Left ventricle myocardium inferior (tissue), 1 donor: Measurements from ENCODE around the gene CHIT1. TPM values are rescaled to one million over a fixed set of nuclear protein-coding genes. Genes with fewer than 3 reads are reported as not detected.

ENCODE experiments used
- DNase-seq: peaks from one replicate; pipeline ENCODE4 v3.0.0-alpha.2; 2020
- H3K27ac ChIP-seq: fragments of 200-600 bp; replicated peaks from 2 replicates; pipeline ENCODE4 v1.8.0; 2021
- H3K27me3 ChIP-seq: fragments of 200-600 bp; 2 replicates; pipeline ENCODE4 v1.8.0; 2021; ENCODE audit warnings: low read depth
- H3K36me3 ChIP-seq: fragments of 200-600 bp; 2 replicates; pipeline ENCODE4 v1.8.0; 2021
- H3K4me1 ChIP-seq: fragments of 200-600 bp; 2 replicates; pipeline ENCODE4 v1.8.0; 2021
- H3K4me3 ChIP-seq: fragments of 200-600 bp; 2 replicates; pipeline ENCODE4 v1.8.0; 2021; ENCODE audit warnings: mild to moderate bottlenecking, moderate library complexity
- H3K9me3 ChIP-seq: fragments of 200-600 bp; replicated peaks from 2 replicates; pipeline ENCODE4 v1.8.0; 2021
- CTCF ChIP-seq: fragments of 200-600 bp; IDR thresholded peaks from 2 replicates; pipeline ENCODE4 v1.8.0; 2021; ENCODE audit warnings: antibody characterized with exemption, mild to moderate bottlenecking, borderline replicate concordance
- intact Hi-C: fragments of 100-400 bp; cut with micrococcal nuclease; formaldehyde crosslinking; loops from one replicate; pipeline ENCODE4 v1.11.0; 2022
- total RNA-seq: library from RNA; stranded (reverse); fragmentation: NEBNext Ultra II Directional; extraction: Animal tissue kit (Norgen Biotek cat#: 25700); gene quantifications from one replicate; pipeline ENCODE4 v1.2.1, GENCODE V29; 2021
- donor health status: DM: no; HTN: yes; CAD: no; lungs with severe emphysema.

Gene CHIT1
- total RNA-seq, 1 donor from 2014 or later = not detected

GRCh38 chr1:203168256-203168786 is 61.2 kb downstream of the CHIT1 start:
- Histone ChIP-seq H3K27ac (no peak overlapping the region), H3K4me1 (no peaks in the 10 kb centered on the region), H3K9me3 (no peaks in the 10 kb centered on the region), H3K4me3 (no peak overlapping the region), H3K27me3 (no peaks in the 10 kb centered on the region), H3K36me3 (peaks cover 3% of the 10 kb centered on the region)
- no peak for TF ChIP-seq CTCF
- no peak for DNase-seq
- intact Hi-C loops = no loop called here

GRCh38 chr1:203167913-203168200 is 61.6 kb downstream of the CHIT1 start:
- Histone ChIP-seq H3K27ac (no peak overlapping the region), H3K4me1 (no peaks in the 10 kb centered on the region), H3K4me3 (no peak overlapping the region), H3K27me3 (no peaks in the 10 kb centered on the region), H3K36me3 (peaks cover 3% of the 10 kb centered on the region), H3K9me3 (no peaks in the 10 kb centered on the region)
- intact Hi-C loops = no loop called here
- DNase-seq = no peak
- TF ChIP-seq CTCF = no peak

DNA sequence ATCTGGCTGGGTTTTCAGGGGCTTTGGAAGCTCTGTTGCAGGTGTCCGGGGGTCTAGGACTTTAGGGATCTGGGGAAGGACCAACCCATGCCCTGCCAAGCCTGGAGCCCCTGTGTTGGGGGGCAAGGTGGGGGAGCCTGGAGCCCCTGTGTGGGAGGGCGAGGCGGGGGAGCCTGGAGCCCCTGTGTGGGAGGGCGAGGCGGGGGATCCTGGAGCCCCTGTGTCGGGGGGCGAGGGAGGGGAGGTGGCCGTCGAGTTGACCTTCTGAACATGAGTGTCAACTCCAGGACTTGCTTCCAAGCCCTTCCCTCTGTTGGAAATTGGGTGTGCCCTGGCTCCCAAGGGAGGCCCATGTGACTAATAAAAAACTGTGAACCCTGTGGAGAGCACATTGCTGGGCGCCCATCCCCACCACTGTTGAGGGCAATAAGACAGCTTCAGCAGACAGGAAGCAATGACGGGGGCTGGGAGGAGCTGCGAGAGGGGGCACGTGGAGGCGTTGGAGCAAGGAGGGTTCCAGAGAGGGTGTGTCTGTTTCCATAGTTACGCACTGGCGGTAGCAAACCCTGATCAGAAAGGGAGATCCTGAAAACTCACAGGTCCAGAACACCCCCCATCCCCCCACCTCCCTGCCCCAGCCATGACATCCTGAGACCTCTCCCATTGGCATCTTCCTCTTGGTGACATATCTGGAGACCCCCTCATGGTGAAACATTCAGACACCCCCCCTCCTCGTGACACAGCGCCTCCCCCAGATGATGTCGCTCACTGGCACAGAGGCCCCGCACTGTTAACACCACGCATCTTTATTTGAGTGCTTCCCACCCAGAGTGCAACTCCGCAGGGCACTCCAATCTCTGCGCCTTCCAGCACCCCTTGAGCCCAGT is 62.2 kb downstream of the CHIT1 start:
- Histone ChIP-seq H3K27me3 (no peaks in the 10 kb centered on the region), H3K4me1 (no peaks in the 10 kb centered on the region), H3K4me3 (no peak overlapping the region), H3K27ac (no peak overlapping the region), H3K9me3 (no peaks in the 10 kb centered on the region), H3K36me3 (peaks cover 3% of the 10 kb centered on the region)
- intact Hi-C loops = no loop called here
- no peak for DNase-seq
- no peak for TF ChIP-seq CTCF

- no peak overlapping the region for H3K27ac ChIP-seq
- peaks cover 3% of the 10 kb centered on the region for H3K36me3 ChIP-seq
- no peaks in the 10 kb centered on the region for H3K27me3 ChIP-seq
- H3K4me1 ChIP-seq = no peaks in the 10 kb centered on the region
- no peaks in the 10 kb centered on the region for H3K9me3 ChIP-seq
- no peak overlapping the region for H3K4me3 ChIP-seq
- DNase-seq = no peak
- intact Hi-C loops = no loop called here
- no peak for TF ChIP-seq CTCF
These were observed 63.1 kb downstream of the CHIT1 start for GRCh38 chr1:203166192-203166940.

Other genes starting within 250 kb of the CHIT1 start
- gene TMEM183A, start 222.3 kb downstream of the CHIT1 start, total RNA-seq = 21.8 TPM
- gene PPFIA4, start 203.2 kb downstream of the CHIT1 start, total RNA-seq = 24.8 TPM
- not detected for gene MYOG, start 143.7 kb downstream of the CHIT1 start, total RNA-seq
- 16.4 TPM for gene ADORA1, start 101.9 kb downstream of the CHIT1 start, total RNA-seq
- gene MYBPH, start 53.8 kb downstream of the CHIT1 start, total RNA-seq = not detected
- not detected for gene CHI3L1, start 43.0 kb downstream of the CHIT1 start, total RNA-seq
- gene BTG2, start 75.8 kb upstream of the CHIT1 start, total RNA-seq = 73.7 TPM
- gene FMOD, start 121.4 kb upstream of the CHIT1 start, total RNA-seq = 11.2 TPM
- 22.5 TPM for gene PRELP, start 246.1 kb upstream of the CHIT1 start, total RNA-seq